Neural crest cell (in vitro differentiated cells): ENCODE data around the gene HES5. TPM values are rescaled to one million over a fixed set of nuclear protein-coding genes. Genes with fewer than 3 reads are reported as not detected.
A peak's percentile ranks its signal among the peaks of the same experiment; 100 is the strongest.

ENCODE experiments used
- DNase-seq: peaks from one replicate; pipeline ENCODE4 v3.0.0; 2021; ENCODE audit warnings: low read depth, mixed read lengths, low spot score
- H3K27ac Mint-ChIP-seq: one replicate; pipeline ENCODE4 v1.8.0; 2021; ENCODE audit warnings: mild to moderate bottlenecking, mixed read lengths; ENCODE audit not compliant: unreplicated experiment
- H3K27me3 Mint-ChIP-seq: 2 replicates; pipeline ENCODE4 v1.8.0; 2021; ENCODE audit warnings: low read depth, mild to moderate bottlenecking, mixed read lengths
- H3K36me3 Mint-ChIP-seq: 2 replicates; pipeline ENCODE4 v1.8.0; 2021; ENCODE audit warnings: low read depth, mild to moderate bottlenecking, mixed read lengths
- H3K4me1 Mint-ChIP-seq: 2 replicates; pipeline ENCODE4 v1.8.0; 2021; ENCODE audit warnings: mixed read lengths
- H3K4me3 Mint-ChIP-seq: one replicate; pipeline ENCODE4 v1.8.0; 2021; ENCODE audit warnings: mild to moderate bottlenecking, mixed read lengths
- H3K9me3 Mint-ChIP-seq: 2 replicates; pipeline ENCODE4 v1.8.0; 2021; ENCODE audit warnings: mixed read lengths
- total RNA-seq: library from RNA; stranded (reverse); gene quantifications from 2 replicates; pipeline ENCODE4 v1.2.1, GENCODE V29; 2021
- TF ChIP-seq, protein P1 (sequence below): fragments of 200-600 bp; sonication (generic); conservative IDR thresholded peaks from 2 replicates; pipeline ENCODE4 v1.5.0; 2021; ENCODE audit warnings: antibody characterized with exemption, mild to moderate bottlenecking

The HES5 gene
- total RNA-seq, 1 donor from 2014 or later, result 92.2 TPM

DNA sequence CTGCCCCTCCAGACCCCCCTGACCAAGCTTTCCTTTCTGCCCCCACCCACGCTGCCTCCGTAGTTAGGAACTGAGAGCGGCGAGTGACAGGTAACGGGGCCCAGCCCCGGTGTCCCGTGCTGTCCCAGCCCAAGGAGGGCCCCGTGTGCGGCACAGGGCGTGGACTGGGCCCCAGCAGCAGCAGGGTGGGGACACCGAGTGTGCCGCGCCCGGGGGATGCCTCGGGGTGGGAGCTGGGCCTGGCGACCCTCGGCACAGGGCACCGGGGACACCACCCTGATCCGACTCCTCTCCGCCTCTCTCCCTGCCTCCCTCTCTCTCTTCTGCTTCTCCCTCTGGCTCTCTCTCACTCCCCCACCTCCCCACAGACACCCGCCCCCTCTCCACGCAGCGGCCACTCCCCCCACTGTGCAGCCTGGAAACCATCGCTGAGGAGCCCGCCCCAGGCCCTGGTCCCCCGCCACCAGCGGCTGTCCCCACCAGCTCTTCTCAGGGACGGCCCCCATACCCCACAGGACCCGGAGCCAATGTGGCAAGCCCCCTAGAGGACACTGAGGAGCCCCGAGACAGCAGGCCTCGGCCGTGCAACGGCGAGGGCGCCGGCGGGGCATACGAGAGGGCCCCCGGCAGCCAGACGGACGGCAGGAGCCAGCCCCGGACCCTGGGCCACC lies 26.4 kb downstream of the HES5 start:
- Mint-ChIP-seq H3K9me3 (no peaks in the 10 kb centered on the region), H3K4me3 (no peak overlapping the region), H3K27ac (no peak overlapping the region), H3K27me3 (no peaks in the 10 kb centered on the region), H3K36me3 (peaks cover 2% of the 10 kb centered on the region), H3K4me1 (no peaks in the 10 kb centered on the region)
- TF ChIP-seq, protein P1, sequence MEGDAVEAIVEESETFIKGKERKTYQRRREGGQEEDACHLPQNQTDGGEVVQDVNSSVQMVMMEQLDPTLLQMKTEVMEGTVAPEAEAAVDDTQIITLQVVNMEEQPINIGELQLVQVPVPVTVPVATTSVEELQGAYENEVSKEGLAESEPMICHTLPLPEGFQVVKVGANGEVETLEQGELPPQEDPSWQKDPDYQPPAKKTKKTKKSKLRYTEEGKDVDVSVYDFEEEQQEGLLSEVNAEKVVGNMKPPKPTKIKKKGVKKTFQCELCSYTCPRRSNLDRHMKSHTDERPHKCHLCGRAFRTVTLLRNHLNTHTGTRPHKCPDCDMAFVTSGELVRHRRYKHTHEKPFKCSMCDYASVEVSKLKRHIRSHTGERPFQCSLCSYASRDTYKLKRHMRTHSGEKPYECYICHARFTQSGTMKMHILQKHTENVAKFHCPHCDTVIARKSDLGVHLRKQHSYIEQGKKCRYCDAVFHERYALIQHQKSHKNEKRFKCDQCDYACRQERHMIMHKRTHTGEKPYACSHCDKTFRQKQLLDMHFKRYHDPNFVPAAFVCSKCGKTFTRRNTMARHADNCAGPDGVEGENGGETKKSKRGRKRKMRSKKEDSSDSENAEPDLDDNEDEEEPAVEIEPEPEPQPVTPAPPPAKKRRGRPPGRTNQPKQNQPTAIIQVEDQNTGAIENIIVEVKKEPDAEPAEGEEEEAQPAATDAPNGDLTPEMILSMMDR, result no peak
- no peak for DNase-seq

DNA sequence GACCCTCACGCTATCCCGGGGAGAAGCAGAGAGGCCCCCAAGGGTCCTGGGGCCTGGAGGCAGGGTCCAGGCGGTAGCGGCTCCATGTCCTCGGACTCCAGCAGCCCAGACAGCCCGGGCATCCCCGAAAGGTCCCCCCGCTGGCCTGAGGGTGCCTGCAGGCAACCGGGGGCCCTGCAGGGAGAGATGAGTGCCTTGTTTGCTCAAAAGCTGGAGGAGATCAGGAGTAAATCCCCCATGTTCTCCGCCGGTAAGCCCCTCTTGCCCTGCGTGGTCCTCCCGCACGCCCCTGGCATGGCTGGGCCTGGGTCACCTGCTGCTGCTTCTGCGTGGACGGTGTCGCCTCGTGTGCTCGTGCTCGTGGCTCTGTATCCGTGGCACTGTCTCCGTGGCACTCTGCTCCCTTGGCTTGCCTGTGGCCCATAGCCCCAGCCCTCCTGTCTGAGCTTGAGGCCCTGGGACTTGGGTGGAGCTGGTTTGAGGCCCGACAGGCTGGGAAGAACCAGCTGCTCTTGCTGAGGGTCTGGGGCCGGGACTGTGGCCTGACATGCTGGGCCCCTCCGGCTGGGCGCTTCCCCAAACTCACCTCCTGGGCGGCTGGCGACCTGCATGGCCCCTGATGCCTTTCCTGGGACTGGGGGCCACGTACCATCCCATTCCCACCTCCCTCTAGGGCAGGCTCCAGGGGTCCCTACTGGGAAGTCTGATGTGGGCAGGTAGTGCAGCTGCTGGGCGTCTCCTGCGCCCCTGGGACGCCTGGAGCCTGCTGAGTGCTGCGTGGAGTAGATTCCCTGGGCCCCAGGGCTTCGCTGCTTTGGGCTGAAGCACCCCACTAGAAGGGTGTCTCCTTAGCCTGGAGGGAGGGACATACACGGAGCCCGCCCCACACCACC lies 27.2 kb downstream of the HES5 start:
- Mint-ChIP-seq H3K27ac (peak overlapping the region; percentile 62), H3K36me3 (no peaks in the 10 kb centered on the region), H3K4me3 (peak overlapping the region; percentile 34), H3K4me1 (no peaks in the 10 kb centered on the region), H3K9me3 (no peaks in the 10 kb centered on the region), H3K27me3 (no peaks in the 10 kb centered on the region)
- no peak for DNase-seq
- TF ChIP-seq, protein P1, result no peak

GRCh38 chr1:2502210-2502609 lies 27.9 kb downstream of the HES5 start:
- no peaks in the 10 kb centered on the region for H3K36me3 Mint-ChIP-seq
- no peak overlapping the region for H3K4me3 Mint-ChIP-seq
- no peak for DNase-seq
- no peaks in the 10 kb centered on the region for H3K9me3 Mint-ChIP-seq
- H3K27me3 Mint-ChIP-seq, result no peaks in the 10 kb centered on the region
- no peaks in the 10 kb centered on the region for H3K4me1 Mint-ChIP-seq
- no peak overlapping the region for H3K27ac Mint-ChIP-seq
- TF ChIP-seq, protein P1, result no peak

GRCh38 chr1:2501820-2502119 lies 28.3 kb downstream of the HES5 start:
- no peaks in the 10 kb centered on the region for H3K4me1 Mint-ChIP-seq
- no peaks in the 10 kb centered on the region for H3K36me3 Mint-ChIP-seq
- no peak overlapping the region for H3K27ac Mint-ChIP-seq
- no peak overlapping the region for H3K4me3 Mint-ChIP-seq
- no peaks in the 10 kb centered on the region for H3K27me3 Mint-ChIP-seq
- TF ChIP-seq, protein P1, result no peak
- no peaks in the 10 kb centered on the region for H3K9me3 Mint-ChIP-seq
- no peak for DNase-seq

DNA sequence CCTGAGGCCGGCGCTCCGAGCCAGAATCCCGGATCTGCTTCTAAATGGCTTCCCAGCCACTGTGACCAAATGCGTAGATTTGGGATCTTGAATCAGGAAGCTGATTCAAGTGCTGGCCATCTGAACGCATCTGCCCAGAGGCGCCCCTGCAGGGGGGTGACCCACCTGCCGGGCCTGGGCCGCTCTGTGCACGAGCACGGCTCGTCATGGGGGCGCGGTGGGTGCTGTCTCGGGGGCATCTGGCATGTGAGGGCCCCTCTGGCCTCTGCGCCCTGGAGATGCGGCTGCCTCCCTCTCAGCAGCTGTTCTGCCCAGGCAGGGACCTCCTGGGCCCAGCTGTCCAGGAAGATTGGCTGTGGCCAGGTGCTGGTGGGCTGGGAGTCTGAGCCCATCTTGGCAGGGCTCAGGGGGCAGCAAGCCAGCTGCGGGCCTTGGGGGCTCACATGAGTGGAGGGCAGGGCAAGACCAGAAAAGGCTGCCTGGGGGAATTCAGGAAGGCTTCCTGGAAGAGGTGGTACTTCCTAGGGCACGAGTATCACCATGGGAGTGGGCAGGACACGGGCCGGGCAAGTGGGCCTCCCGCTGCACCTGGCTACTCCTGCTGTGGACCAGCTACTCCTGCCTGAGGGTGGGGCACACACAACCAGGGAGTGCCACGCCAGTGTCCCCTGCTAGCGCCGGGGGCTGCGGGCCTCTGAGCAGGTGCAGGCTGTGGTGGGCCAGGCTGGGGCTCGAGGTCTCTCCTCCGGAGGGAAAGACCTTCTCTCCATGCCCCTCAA lies 28.8 kb downstream of the HES5 start:
- TF ChIP-seq, protein P1, result no peak
- Mint-ChIP-seq H3K9me3 (no peaks in the 10 kb centered on the region), H3K27me3 (no peaks in the 10 kb centered on the region), H3K36me3 (no peaks in the 10 kb centered on the region), H3K4me1 (no peaks in the 10 kb centered on the region), H3K27ac (no peak overlapping the region), H3K4me3 (no peak overlapping the region)
- DNase-seq, result no peak
